GM21360 (cell line): Measurements from ENCODE around the gene NUDT1.

Experiments used
- ATAC-seq: cut with Tn5 transposase; IDR thresholded peaks from one replicate; pipeline ENCODE4 v1.9.1; 2021; ENCODE audit warnings: mild to moderate bottlenecking, moderate library complexity; ENCODE audit not compliant: unreplicated experiment

Gene NUDT1

GRCh38 chr7:2241580-2242540 is at the start of gene NUDT1, which contains the start of gene MRM2:
TSS of gene NUDT1 (plus strand) at chr7:2242226. CDS start at chr7:2244575, 2,349 bp downstream.
TSS of gene MRM2 (minus strand) at chr7:2242205. CDS start at chr7:2242169, 36 bp downstream.
- peak; percentile 48 for ATAC-seq

- no peak for ATAC-seq
Measured at GRCh38 chr7:2192831-2193534, 49.0 kb upstream of the NUDT1 start.

GRCh38 chr7:2193575-2194305 is 48.3 kb upstream of the NUDT1 start:
- ATAC-seq, result no peak

- ATAC-seq, result no peak
Measured at GRCh38 chr7:2195400-2196246, 46.4 kb upstream of the NUDT1 start.

GRCh38 chr7:2196381-2197378 is 45.3 kb upstream of the NUDT1 start:
- ATAC-seq, result no peak

GRCh38 chr7:2197436-2198155 is 44.4 kb upstream of the NUDT1 start:
- ATAC-seq, result no peak

GRCh38 chr7:2198206-2198605 is 43.8 kb upstream of the NUDT1 start:
- no peak for ATAC-seq

GRCh38 chr7:2198760-2199159 is 43.3 kb upstream of the NUDT1 start:
- no peak for ATAC-seq

- ATAC-seq, result no peak
Measured at GRCh38 chr7:2199528-2199927, 42.5 kb upstream of the NUDT1 start.

GRCh38 chr7:2199956-2200583 is 42.0 kb upstream of the NUDT1 start:
- ATAC-seq, result no peak

GRCh38 chr7:2200584-2200980 is 41.4 kb upstream of the NUDT1 start:
- ATAC-seq, result no peak

- no peak for ATAC-seq
Measured at GRCh38 chr7:2201128-2201527, 40.9 kb upstream of the NUDT1 start.

GRCh38 chr7:2201686-2202360 is 40.2 kb upstream of the NUDT1 start:
- ATAC-seq, result no peak

GRCh38 chr7:2202361-2202761 is 39.7 kb upstream of the NUDT1 start:
- ATAC-seq, result no peak

GRCh38 chr7:2202901-2203765 is 38.9 kb upstream of the NUDT1 start:
- no peak for ATAC-seq

- ATAC-seq, result no peak
Measured at GRCh38 chr7:2203766-2204300, 38.2 kb upstream of the NUDT1 start.
